GM12801 (cell line): Measurements from ENCODE around the gene CLTCL1.

Experiments used
- CTCF ChIP-seq: IDR thresholded peaks from one replicate; pipeline ENCODE4 v1.5.1; 2011; ENCODE audit warnings: control low read depth; ENCODE audit not compliant: insufficient read length; ENCODE audit errors: extremely low read depth

The CLTCL1 gene

GRCh38 chr22:19181786-19182471 is 109.6 kb downstream of the CLTCL1 start:
- TF ChIP-seq CTCF, result no peak

GRCh38 chr22:19180740-19181410 is 110.6 kb downstream of the CLTCL1 start:
- TF ChIP-seq CTCF, result no peak

GRCh38 chr22:19180234-19180633 is 111.3 kb downstream of the CLTCL1 start:
- no peak for TF ChIP-seq CTCF

GRCh38 chr22:19179497-19180048 is 111.9 kb downstream of the CLTCL1 start:
- no peak for TF ChIP-seq CTCF

- no peak for TF ChIP-seq CTCF
Observed at GRCh38 chr22:19178657-19179496, 112.6 kb downstream of the CLTCL1 start, which contains the start of gene SLC25A1. Gene SLC25A1, minus strand, starts transcription at chr22:19178736. Its CDS starts 63 bp downstream, at chr22:19178673.

- TF ChIP-seq CTCF, result no peak
Observed at GRCh38 chr22:19178065-19178656, 113.4 kb downstream of the CLTCL1 start.
